Muscle of leg (tissue), 11 donors: ENCODE data around the gene CAGE1. TPM values are rescaled to one million over a fixed set of nuclear protein-coding genes. Genes with fewer than 3 reads are reported as not detected.

ENCODE experiments used
- DNase-seq: peaks from one replicate; pipeline ENCODE4 v3.0.0; 2013
- H3K27ac ChIP-seq: one replicate; pipeline ENCODE4 v1.5.1; 2013; ENCODE audit warnings: mild to moderate bottlenecking, low read length, control low read depth
- H3K27me3 ChIP-seq: one replicate; pipeline ENCODE4 v1.6.1; 2013; ENCODE audit warnings: low read length; ENCODE audit not compliant: control insufficient read depth, insufficient read depth
- H3K36me3 ChIP-seq: one replicate; pipeline ENCODE4 v1.6.1; 2013; ENCODE audit warnings: low read length; ENCODE audit not compliant: control insufficient read depth, insufficient read depth
- H3K4me1 ChIP-seq: one replicate; pipeline ENCODE4 v1.6.1; 2013; ENCODE audit warnings: low read length; ENCODE audit not compliant: control insufficient read depth, insufficient read depth
- H3K4me3 ChIP-seq: one replicate; pipeline ENCODE4 v1.5.1; 2013; ENCODE audit warnings: low read length, control low read depth
- H3K9me3 ChIP-seq: replicated peaks from 2 replicates; pipeline ENCODE4 v1.6.1; 2013; ENCODE audit warnings: low read depth, low read length; ENCODE audit not compliant: control insufficient read depth
- WGBS: methylation state at CpG from one replicate; pipeline ENCODE4 v1.1.5; 2013; ENCODE audit warnings: missing lambda C conversion rate; ENCODE audit not compliant: insufficient coverage; 5-methylcytosine and 5-hydroxymethylcytosine counted together
- polyA plus RNA-seq, 8 donors: library from polyadenylated mRNA; unstranded; fragments of 120-200 nt; gene quantifications; one replicate each; pipeline versions ENCODE4 v1.2.1 to v1.2.3, GENCODE V29; 2013; ENCODE audit warnings: inconsistent platforms in 1 of 8, low replicate concordance in 1 of 8; ENCODE audit not compliant: insufficient read length in 8 of 8, insufficient read depth in 1 of 8
- total RNA-seq: library from RNA; stranded (reverse); fragments of 120-200 nt; gene quantifications from one replicate; pipeline ENCODE4 v1.2.4, GENCODE V29; 2013

CAGE1 gene
- total and polyA plus RNA-seq, 9 donors, result 0.04 to 0.13 (median 0.08) TPM; not detected in 5

DNA sequence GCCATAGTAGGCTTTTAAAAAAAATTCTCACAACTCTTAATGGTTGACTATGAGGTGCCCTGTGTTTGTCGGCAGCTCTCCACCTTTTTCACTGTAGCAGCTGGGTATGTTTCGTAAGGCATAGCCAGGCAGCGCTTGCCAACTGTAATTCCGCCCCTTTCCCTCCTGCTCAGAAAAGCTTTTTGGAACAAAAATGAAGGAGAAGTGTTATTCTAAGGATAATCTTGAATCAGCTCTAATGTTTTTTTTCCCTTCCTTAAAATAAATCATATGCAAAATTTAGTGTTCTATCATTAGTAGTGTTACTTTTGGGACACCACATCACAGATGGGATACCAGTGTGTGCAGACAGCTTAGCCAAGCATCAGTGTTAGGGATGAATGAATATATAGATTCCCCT is 21.3 kb upstream of the CAGE1 start:
- no peaks in the 10 kb centered on the region for H3K27me3 ChIP-seq
- H3K9me3 ChIP-seq, result no peaks in the 10 kb centered on the region
- H3K4me3 ChIP-seq, result no peak overlapping the region
- H3K4me1 ChIP-seq, result no peaks in the 10 kb centered on the region
- WGBS, result no CpG with 5 or more reads among the region's 4 CpGs
- H3K27ac ChIP-seq, result no peak overlapping the region
- no peak for DNase-seq
- H3K36me3 ChIP-seq, result peaks cover 42% of the 10 kb centered on the region

GRCh38 chr6:7409740-7410139 is 20.2 kb upstream of the CAGE1 start:
- Histone ChIP-seq H3K9me3 (no peaks in the 10 kb centered on the region), H3K4me1 (no peaks in the 10 kb centered on the region), H3K4me3 (no peak overlapping the region), H3K36me3 (peaks cover 41% of the 10 kb centered on the region), H3K27me3 (no peaks in the 10 kb centered on the region), H3K27ac (no peak overlapping the region)
- 0% methylated on average over 1 of the region's 6 CpGs for WGBS
- DNase-seq, result no peak

DNA sequence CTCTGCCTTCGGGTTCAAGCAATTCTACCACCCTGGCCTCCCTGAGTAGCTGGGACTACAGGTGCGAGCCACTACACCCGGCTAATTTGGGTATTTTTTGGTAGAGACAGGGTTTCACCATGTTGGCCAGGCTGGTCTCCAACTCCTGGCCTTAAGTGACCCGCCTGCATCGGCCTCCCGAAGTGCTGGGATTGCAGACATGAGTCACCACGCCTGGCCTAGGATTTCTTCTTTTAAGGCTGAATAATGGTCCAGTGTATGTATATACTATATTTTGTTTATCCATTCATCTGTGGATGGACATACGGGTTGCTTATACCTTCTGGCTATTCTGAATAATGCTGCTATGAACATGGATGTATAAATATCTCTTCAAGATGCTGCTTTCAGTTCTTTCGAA is 17.2 kb upstream of the CAGE1 start:
- Histone ChIP-seq H3K4me1 (no peaks in the 10 kb centered on the region), H3K27ac (no peak overlapping the region), H3K9me3 (no peaks in the 10 kb centered on the region), H3K36me3 (peaks cover 43% of the 10 kb centered on the region), H3K4me3 (no peak overlapping the region), H3K27me3 (no peaks in the 10 kb centered on the region)
- DNase-seq, result no peak
- WGBS, result 100% methylated on average over 6 of the region's 9 CpGs

- H3K9me3 ChIP-seq, result no peaks in the 10 kb centered on the region
- peaks cover 44% of the 10 kb centered on the region for H3K36me3 ChIP-seq
- 92% methylated on average over 2 of the region's 5 CpGs for WGBS
- no peaks in the 10 kb centered on the region for H3K27me3 ChIP-seq
- H3K4me1 ChIP-seq, result no peaks in the 10 kb centered on the region
- H3K27ac ChIP-seq, result no peak overlapping the region
- no peak overlapping the region for H3K4me3 ChIP-seq
- no peak for DNase-seq
Observed at GRCh38 chr6:7404546-7404945, 15.0 kb upstream of the CAGE1 start.

DNA sequence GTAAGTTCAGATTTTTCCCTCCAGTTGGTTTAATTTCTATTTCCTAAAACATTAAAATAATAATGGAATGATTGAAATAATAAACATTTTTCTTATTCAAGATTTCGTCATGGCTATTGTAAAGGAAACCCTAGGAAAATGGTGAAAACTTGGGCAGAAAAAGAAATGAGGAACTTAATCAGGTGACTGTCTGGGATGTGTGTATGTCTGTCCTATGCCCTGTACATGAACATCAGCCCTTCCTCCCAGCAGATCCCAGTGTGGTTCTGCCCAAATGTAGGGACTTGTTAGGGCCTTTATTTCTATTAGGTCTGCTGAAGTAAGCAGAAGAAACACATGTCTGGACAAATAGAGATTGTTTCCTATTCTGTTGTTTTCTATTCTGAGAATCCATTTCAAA is 13.2 kb upstream of the CAGE1 start:
- H3K36me3 ChIP-seq, result peaks cover 43% of the 10 kb centered on the region
- no peaks in the 10 kb centered on the region for H3K4me1 ChIP-seq
- H3K27ac ChIP-seq, result no peak overlapping the region
- peak; percentile 58 for DNase-seq
- H3K27me3 ChIP-seq, result no peaks in the 10 kb centered on the region
- no CpG with 5 or more reads among the region's 1 CpG for WGBS
- H3K4me3 ChIP-seq, result no peak overlapping the region
- no peaks in the 10 kb centered on the region for H3K9me3 ChIP-seq

GRCh38 chr6:7401075-7401474 is 11.5 kb upstream of the CAGE1 start:
- H3K4me3 ChIP-seq, result no peak overlapping the region
- H3K4me1 ChIP-seq, result no peaks in the 10 kb centered on the region
- peaks cover 32% of the 10 kb centered on the region for H3K36me3 ChIP-seq
- no peaks in the 10 kb centered on the region for H3K9me3 ChIP-seq
- WGBS, result no CpG with 5 or more reads among the region's 3 CpGs
- no peak for DNase-seq
- no peaks in the 10 kb centered on the region for H3K27me3 ChIP-seq
- no peak overlapping the region for H3K27ac ChIP-seq

GRCh38 chr6:7392402-7392801 is 2.9 kb upstream of the CAGE1 start:
- no peaks in the 10 kb centered on the region for H3K27me3 ChIP-seq
- 74% methylated on average over 3 of the region's 6 CpGs for WGBS
- H3K36me3 ChIP-seq, result peaks cover 10% of the 10 kb centered on the region
- DNase-seq, result no peak
- H3K4me1 ChIP-seq, result peaks cover 7% of the 10 kb centered on the region
- H3K27ac ChIP-seq, result no peak overlapping the region
- no peak overlapping the region for H3K4me3 ChIP-seq
- H3K9me3 ChIP-seq, result no peaks in the 10 kb centered on the region

DNA sequence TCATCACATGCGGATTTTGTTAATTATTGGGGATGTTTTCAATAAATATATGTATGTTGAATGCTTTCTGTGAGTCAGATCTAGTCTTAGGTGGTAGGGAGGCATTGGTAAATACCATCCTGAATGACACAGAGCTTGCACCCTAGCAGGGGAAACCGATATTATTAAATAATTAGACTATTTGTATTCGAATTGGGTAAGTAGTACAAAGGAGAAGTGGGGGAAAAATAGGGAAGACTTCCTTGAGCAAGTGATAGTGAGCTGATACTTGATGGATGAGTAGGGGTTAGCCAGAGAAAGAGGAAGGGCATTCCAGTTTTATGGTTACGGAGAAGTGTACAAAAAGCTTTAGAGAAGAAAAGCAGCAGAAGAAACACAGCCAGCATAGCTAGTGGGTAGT is 1.6 kb upstream of the CAGE1 start:
- Histone ChIP-seq H3K36me3 (peaks cover 10% of the 10 kb centered on the region), H3K27ac (no peak overlapping the region), H3K9me3 (no peaks in the 10 kb centered on the region), H3K4me3 (no peak overlapping the region), H3K4me1 (peaks cover 7% of the 10 kb centered on the region), H3K27me3 (no peaks in the 10 kb centered on the region)
- 100% methylated on average over 1 of the region's 4 CpGs for WGBS
- DNase-seq, result no peak

DNA sequence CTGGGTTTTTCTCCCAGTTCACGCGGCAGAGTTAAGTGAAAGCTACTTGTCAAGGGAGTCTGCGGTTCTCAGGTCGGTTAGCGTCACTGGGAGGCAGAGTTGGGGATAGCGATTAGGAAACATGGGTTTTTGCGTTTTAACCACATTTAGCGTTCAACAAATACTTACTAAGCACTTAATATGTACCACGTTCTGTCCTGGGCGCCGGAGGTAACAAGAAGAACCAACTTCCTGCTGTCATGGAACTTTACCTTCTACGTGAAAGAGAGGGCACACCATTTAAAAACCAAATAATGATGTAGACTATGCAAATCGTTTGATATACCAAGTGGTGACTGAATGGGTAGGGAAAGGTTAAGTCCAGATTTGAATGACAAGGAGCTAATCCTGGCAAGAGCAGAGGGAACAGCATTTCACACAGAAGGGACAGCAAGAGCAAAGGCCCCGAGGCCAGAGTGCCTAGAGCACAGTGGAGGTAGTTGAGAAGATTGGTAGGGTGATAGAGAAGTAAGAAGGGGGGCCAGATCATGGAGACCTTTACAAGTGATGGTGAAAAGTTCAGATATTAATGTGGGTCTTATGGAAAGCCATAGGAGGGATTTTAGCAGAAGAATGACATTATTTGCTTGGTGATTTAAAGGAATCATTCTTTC is 810 bp upstream of the CAGE1 start:
- peak overlapping the region; percentile 98 for H3K27ac ChIP-seq
- no peaks in the 10 kb centered on the region for H3K27me3 ChIP-seq
- 36% methylated on average over 1 of the region's 14 CpGs for WGBS
- H3K4me3 ChIP-seq, result peak overlapping the region; percentile 93
- H3K36me3 ChIP-seq, result peaks cover 7% of the 10 kb centered on the region
- peaks cover 7% of the 10 kb centered on the region for H3K4me1 ChIP-seq
- H3K9me3 ChIP-seq, result no peaks in the 10 kb centered on the region
- no peak for DNase-seq

DNA sequence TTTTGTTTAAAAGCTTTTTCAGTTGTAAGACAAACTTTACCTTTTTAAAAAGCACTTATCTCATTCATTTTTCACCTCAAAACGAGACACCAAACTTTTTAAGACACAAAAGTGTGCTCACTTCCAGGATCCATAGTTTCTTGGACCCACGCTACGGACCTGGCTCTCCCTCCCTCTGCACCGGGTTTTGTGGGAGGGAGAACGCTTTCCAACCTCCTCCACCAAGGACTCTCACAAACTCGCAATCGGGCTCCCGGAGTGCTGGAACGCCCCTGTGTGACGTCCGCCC is 436 bp downstream of the CAGE1 start:
- H3K4me1 ChIP-seq, result peaks cover 7% of the 10 kb centered on the region
- 0% methylated on average over 4 of the region's 11 CpGs for WGBS
- H3K9me3 ChIP-seq, result no peaks in the 10 kb centered on the region
- DNase-seq, result no peak
- H3K27me3 ChIP-seq, result no peaks in the 10 kb centered on the region
- H3K27ac ChIP-seq, result peak overlapping the region; percentile 98
- H3K4me3 ChIP-seq, result peak overlapping the region; percentile 93
- peaks cover 3% of the 10 kb centered on the region for H3K36me3 ChIP-seq

GRCh38 chr6:7381092-7381491 is 8.4 kb downstream of the CAGE1 start:
- WGBS, result no CpG with 5 or more reads among the region's 1 CpG
- Histone ChIP-seq H3K36me3 (no peaks in the 10 kb centered on the region), H3K4me3 (no peak overlapping the region), H3K27ac (no peak overlapping the region), H3K4me1 (no peaks in the 10 kb centered on the region), H3K27me3 (no peaks in the 10 kb centered on the region), H3K9me3 (no peaks in the 10 kb centered on the region)
- no peak for DNase-seq
